NAMALWA (cell line): ENCODE measurements around the gene NSF.
A peak's percentile ranks its signal among the peaks of the same experiment; 100 is the strongest.
"Not testable (repeated sequence)": the region's sequence is repeated elsewhere in the genome, so short reads cannot be mapped to it uniquely, and the experiment has no call there.

ENCODE experiments used
- DNase-seq: peaks from one replicate; pipeline ENCODE4 v3.0.0-alpha.2; 2015; ENCODE audit warnings: low spot score

Gene NSF

DNA sequence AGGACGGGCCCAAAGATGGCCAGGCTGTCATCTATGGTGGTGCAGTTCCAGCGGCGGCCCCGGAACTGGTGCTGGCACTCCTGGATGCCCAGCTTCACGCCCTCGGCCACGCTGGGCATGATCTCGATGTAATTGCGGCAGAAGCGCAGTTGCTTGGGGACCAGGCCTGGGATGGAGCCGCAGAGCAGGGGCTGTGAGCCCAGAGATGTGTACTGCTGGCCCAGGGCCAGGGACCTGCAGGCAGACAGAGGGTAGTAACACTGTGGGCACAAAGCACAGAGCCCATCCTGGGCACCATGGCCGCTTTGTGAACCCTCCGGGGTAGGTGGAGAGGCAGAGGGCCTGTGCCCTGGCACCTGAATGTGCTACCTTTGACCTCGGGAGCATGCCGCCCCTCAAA lies 183.2 kb downstream of the NSF start:
- DNase-seq, result no peak

DNA sequence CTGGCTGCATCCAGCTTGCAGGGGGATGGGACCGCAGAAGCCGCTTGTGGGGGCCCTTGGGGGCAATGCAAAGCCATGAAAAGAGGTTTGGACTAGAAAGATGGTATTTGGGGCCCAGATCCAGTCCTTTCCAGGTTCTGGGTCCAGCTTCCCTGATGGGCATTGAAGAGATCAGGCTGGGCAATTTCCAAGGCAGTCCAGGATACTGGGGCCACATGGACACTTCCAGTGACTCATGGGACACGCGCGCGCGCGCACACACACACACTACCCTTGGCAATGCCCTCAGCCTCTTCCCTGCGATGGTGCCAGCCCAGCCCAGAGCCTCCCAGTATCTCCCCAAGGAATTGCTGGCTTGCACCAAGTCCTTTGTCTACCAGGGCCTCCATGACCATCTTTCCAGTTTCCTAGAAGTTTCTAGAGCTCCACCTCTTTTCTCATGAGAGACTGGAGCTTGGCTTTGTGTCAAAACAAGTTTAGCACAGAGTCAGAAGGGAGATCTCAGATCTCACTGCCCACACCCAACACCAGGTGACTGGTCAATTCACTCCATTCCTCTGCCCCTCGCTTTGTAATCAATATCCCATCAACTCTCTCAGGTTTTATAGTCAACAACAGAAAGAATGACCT lies 183.8 kb downstream of the NSF start:
- DNase-seq, result no peak

DNA sequence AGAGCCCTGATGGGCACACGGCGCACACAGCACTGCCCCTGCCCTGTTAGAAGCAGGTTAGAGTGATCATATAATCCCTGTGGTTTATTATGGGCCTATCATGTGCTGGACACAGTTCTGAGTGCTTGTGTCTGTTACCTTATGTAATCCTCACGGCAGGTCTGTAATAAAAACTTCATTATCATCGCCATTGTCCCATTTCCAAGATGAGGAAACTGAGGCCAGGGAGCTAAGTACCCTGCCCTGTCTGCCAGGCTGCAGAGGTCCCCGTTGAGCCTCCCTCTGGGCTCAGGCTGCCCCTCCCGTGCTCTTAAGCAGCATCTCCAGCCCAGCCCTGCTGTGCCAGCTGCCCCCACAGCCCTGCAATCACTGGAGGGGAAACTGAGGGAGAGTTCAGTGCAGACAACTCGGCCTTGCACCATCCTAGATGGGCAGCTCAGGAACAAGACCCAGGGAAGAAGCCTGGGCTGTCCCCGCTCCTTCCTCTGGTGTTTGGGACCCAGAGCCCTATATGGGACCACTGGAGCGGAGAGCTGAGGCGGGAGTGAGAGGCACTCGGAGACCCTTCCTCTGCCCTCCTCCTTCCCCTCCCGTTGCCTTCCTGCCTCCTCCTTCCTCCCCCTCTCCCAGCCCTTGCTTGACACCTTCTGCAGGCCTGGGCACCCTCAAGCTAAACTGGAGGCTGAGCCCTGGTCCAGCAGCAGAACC lies 186.0 kb downstream of the NSF start:
- no peak for DNase-seq

DNA sequence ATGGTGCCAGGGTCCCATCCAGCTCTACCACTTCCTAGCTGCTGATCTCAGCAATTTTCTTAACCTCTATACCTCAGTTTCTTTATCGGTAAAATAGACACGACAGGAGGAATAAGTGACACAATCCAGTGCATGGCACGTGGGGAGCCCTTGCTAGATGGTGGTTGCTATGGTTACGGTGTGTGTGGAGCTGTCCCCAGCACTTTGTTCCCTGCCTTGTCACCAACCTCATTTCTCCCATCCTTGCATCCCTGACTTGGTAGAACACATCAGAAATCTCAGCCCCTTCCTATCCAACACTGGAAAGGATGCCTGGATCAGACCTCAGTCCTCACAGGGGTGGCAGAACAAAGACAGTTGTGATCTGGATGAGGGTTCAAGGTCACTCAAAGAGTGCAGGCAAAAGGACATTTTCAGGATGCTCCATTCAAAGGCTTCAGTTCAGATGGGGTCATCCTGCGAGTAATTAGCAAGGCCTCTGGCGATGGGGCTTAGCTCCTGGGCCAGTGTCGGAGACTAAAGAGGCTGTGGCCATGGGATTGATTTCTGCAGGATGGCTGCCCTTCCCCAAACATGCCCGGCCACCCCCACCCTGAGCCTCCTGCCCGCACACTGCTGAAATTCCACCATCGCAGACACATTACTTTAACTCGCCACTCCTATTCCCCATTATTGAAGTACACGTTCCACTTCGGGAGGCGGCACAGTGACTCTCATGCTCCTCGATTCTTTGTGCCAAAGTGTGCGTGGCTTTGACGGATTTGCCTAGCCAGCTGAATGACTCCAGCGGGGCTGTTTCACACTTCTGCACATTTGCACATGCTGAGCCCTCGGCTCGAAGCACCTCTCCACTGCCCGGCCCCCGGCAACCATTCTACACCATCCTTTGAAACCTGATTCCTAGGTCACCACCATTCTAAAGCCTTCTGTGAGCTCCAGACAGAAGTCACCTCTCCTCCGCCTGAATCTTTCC lies 187.8 kb downstream of the NSF start:
- DNase-seq, result no peak

DNA sequence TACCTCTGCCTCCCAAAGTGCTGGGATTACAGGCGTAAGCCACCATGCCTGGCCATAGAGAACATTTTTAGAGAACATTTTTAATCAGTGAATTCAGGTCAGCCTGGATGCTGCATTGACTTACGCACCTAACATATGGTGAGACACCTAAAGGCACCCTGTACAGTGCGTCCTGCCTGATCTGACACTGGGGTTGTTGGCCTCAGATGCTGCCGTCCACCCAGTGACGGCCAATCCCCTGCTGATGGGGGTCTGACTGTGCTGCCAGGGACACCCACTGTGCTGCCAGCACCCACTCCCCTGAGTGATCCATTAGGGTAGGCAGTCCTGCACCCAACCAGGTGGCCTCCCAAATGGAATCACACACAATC lies 189.5 kb downstream of the NSF start:
- DNase-seq, result no peak

DNA sequence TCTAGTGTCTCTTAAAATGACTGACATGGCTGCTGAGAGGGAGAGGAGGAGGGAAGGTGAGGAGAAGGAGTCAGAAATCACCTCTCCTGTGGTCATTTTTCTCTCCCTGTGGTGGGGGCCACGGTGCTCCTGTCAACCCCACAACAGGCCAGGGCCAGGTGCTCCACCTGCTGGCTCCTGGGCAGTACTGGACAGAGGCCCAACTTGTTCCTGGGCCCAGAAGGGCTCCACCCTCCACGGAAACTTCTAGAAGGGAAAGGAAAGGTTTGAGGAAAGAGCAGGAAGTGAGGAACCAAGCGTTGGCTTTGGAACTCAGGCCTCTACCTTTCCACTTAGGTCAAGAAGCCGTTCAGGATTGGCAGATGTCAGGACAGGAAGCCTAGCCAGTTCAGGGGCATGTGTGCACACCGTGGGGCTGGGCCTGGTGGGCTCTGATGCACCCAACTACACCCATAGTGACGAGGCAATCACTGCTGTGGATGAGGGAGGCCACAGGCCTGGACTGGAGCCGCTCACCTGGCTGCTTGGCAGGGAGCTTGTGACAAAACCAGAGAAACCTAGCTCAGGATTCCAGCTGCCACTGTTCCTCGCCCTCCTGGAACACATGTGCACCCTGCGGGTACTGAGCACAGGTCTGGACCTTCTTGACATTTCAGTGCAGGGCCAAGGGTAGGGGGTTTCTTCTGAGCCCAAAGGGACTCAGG lies 191.9 kb downstream of the NSF start:
- peak; percentile 29 for DNase-seq

DNA sequence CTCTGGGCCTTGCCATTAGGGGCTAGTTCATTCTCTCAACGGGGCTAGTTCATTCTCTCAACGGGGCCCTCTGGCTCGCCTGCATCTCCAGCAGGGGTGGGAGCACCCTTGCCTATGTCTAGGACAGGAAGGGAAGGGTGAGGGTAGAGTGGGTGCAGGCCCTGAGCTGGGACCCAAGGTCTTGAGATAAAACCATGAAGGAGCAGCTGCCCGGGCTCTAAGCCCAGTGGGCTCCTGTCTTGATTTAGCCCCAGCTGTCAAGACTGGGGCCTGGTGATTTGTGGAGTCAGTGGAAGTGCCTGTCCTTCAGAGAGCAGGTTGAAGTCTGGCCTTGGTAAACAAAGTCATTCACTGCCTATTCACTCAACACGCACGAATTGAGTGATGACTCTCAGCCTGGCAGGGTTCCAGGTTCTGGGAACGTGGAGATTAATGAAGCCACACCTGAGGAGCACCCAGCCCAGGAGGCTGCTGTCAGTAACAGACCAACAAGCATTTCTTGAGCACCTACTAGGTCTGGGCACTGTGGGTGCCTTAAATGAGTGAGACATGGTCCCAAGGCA lies 192.6 kb downstream of the NSF start:
- DNase-seq, result no peak

DNA sequence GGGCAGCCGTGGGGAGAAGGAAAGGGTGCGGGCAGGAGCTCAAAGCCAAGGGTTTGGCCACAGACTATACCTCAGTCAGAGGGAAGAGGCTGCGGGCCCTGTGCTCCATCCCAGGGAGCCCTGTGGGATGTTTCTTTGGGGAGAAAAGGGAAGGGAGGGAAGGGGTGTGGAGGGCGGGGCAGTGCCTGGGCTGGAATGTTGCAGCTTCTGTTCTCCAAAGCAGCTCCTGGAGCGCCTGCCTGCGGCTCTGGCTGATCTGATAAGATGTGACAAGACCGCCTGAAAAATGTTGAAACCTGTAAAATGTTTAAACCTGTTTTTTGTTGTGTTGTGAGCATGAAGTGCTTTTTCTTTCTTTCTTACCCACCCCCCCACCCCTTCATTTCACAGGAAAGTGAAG lies 195.2 kb downstream of the NSF start:
- no peak for DNase-seq

DNA sequence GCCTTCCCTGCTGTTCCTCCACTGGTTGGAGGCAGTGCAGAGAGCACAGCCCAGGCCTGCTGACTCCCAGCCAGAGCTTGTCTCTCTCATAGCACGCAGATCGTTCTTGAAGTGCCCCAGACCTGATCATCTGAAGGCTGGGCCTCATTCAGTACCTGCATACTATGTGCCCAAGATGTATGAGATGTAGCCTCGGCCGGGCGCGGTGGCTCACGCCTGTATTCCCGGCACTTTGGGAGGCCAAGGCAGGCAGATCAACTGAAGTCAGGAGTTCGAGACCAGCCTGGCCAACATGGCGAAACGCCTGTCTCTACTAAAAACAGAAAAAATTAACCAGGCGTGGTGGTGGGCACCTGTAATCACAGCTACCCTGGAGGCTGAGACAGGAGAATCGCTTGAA lies 197.0 kb downstream of the NSF start:
- no peak for DNase-seq

DNA sequence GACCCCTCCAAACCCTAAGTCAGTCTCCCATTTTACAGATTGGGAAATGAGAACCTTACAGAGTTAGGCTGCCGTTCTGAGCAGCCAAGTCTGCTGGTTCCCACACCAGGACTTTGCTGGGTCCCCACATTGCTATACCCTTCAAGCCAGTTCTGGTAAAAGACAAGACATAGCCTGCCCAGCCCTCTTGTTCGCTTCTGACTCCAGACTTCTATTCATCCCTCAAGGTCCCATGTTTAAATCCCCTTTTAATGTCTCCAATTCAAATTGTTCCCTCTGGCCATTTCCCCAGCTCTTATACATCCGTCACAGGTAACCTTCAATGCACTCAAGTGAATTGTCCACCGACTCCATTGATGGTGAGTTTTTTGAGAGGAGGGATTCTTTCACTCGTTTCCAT lies 197.8 kb downstream of the NSF start:
- DNase-seq, result no peak

DNA sequence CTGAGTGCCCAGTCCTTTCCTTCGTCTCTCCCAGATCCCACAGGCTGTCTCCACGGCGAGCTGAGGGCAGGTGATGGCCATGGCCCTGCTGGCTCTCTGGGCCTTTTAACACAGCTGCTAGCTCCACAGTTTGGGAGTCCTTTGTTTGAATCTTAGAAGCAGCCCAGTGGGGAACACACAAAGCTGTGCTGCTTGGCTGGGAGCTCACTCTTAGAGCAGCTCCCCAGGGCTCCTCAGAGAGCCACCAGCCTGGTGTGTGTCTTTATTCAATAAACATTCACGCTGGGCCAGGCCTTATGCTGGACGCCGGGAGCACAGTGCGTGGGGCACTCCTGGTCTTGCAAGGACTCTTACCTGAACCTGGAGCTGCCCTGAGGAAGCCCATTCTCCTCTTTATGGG lies 198.3 kb downstream of the NSF start:
- DNase-seq, result no peak

DNA sequence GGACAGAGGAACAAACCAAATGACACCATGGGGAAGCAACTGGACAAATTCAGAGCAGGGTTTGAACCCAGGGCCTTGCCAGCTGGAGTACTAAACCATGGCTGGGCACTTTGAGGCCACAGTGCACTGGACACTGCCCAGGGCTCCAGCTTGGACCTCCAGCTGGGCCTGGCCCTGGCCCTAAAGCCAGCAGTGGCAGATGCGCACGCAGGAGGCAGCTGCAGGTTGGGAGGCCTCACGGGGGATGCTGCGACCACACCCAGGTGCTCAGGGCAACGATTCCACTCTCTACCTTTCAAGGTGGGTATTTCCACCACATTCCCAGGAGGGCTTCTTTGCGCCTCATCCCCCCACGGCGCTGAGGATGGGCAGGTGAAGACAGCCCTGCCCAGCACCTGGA lies 199.1 kb downstream of the NSF start:
- DNase-seq, result no peak

DNA sequence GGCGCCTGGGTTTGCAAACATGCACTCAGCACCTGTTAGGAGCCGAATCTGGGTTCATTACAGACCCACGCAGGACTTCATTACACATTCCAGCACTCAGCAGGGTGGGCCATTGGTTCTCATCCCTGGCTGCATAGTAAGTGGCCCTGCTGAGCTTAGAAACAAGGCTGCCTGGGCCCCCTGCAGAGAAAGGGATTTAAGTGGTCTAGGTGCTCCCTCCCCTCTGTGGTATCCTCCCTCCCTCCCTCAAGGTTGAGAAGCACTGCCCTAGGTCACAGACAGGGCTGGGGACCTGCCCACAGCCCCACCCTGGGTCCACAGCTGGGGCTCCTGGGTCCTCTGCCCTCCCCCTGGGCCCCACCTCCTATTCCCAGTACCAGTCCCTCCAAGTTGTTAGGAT lies 199.7 kb downstream of the NSF start:
- DNase-seq, result no peak

DNA sequence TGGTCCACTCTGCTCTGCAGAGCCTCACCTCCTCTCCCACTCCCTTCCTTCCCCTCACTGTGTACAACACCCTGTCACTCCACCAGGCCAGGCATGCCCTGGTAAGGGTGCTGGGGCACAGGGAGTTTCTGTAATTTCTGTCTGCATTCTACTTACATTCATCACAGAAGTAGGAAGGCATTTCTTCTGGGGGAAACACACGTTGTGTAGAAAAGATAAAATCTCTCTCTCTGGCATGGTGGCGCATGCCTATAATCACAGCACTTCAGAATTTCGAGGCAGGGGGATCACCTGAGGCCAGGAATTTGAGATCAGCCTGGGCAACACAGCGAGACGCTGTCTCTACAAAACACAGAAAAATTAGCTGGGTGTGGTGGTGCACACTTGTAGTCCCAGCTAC lies 201.1 kb downstream of the NSF start:
- no peak for DNase-seq

DNA sequence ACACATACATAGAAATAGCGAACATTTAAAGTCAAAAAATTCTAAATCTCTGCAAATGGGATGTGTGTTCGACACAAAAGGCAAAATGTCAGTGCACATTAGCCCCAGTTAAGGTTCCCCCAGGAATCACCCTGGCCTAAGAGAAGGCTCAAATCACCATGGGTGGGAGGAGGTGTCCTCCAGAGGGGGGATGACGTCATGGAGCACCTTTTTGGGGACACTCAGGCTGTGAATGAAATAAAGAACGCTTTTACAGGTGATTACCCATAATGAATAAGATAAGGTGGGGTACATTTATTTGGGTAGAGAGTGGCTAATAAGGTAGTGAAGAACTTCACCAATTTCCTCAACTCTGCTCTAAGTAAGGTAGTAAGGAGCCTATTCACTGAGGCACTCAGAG lies 201.6 kb downstream of the NSF start:
- no peak for DNase-seq

DNA sequence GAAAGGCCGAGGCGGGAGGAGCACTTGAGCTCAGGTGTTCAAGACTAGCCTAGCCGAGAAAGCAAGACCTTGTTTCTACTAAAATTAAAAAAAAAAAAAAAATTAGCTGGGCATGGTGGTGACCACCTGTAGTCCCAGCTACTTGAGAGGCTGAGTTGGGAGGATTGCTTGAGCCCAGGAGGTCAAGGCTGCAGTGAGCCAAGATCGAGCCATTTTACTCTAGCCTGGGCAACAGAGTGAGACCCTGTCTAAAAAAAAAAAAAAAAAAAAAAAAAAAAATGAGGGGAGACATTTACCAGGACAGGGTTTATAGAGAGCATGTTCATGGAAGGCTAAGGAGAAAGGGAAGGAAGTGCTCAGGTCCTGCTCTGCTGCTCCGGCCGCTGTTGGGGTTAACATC lies 202.6 kb downstream of the NSF start:
- not testable (repeated sequence) for DNase-seq

DNA sequence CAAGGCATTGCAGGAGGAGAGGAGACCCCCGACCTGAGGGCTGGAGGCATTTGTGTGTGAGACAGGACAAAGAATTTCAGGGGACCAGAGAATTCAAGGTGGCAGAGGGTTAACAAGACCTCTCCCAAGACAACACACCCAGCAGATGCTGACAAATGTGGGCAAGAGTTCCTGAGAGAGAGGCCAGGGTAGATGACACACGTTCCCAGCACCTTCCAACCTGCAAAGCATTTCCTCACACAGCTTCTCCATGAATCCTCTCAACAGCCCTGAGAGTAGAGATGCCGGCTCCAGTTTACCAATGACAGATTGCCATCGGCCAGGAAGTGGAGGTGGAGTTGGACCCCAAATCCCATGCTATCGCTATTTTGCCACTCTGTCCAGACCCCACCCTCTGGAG lies 203.1 kb downstream of the NSF start:
- no peak for DNase-seq

DNA sequence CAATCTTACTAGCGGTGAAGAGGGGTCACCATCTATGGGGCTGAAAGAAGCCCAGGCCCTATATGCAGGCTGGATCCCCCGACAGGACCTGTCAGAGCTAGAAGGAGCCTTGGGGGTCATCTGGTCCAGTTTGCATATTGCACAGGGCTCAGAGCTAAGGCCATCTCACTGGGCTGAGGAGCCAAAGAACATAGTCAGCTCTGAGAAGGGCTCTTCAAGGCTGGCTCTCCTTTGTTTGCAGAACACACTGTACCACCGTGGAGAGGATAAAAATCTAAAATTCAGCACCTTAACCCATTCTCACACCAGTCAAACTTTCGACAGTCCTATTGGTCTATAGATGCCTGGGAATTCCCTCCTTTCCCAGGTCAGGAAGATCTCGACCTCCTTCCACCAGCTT lies 203.8 kb downstream of the NSF start:
- DNase-seq, result no peak

DNA sequence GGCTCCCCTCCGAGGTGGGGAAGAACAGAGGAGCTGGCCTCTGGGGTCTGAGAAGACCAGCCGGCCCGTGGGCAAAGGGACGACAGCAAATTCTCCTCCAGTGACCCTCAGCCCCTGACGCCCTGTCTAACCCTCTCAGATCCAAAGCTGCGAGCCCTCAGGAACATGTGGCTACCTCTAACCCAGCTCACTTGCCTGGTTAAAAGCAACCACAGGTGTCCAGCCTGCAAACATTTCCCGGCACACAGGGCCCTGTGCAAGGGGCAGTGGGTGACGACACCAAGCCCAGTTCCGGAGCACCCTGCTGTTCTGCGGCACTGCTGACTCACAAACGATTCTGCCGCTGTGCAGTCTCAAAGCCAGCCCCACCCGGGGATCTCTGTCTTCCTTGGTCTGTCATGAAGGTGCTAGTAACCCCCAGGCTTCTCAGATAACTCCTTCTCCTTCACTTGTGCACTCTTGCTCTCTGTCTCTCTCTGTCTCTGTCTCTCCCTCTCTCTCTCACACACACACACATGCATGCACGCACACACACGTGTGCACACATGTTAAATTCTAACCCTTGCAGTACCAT lies 205.0 kb downstream of the NSF start:
- DNase-seq, result no peak

DNA sequence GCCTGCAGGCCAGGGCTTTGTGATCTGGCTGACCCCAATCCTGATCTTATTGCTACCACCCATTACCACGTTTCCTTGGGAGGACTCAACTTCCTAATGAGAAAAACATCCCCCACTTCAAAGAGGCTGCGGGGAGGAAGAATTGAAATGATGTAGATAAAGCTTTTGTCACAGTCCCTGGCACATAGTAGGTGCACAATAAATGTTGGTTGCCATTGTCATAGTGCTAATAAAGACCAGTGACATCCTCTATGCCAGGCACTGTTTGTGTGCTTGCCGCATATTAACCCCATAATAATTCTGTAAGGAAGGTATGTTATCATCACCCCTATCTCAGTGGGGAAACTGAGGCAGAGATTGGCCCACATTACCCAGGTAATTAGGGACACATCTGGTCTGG lies 205.6 kb downstream of the NSF start:
- no peak for DNase-seq

DNA sequence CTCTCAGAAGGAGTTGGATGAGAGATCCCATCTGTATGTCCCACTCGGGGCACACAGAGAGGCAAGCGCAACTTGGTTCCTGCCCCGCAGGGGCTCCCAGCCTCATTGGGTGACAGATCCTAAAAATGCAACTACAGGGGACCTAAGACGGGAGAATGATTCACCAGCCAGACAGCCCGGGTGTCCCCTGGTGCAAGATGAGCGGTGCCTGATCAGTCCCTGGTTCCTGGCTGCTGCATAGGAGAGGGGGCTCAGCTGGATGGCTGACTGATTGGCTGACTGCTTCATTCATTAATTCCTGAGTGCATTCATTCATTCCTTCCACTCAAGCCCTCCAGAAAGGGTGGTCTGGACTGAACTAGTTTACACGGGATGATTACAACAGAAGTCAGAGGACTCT lies 206.1 kb downstream of the NSF start:
- no peak for DNase-seq
